Dermis blood vessel endothelial cell (primary cell): ENCODE measurements around the gene SLC12A8. TPM values are rescaled to one million over a fixed set of nuclear protein-coding genes. Genes with fewer than 3 reads are reported as not detected.

Experiments
- DNase-seq: peaks from one replicate; pipeline ENCODE4 v3.0.0; 2010
- total RNA-seq: library from RNA; depleted of rRNA; stranded (reverse); fragments of >200 nt; gene quantifications from 2 replicates; pipeline ENCODE4 v1.2.3, GENCODE V29; 2014

SLC12A8 gene
- total RNA-seq, 1 donor from 2014 or later: 0.34 TPM

DNA sequence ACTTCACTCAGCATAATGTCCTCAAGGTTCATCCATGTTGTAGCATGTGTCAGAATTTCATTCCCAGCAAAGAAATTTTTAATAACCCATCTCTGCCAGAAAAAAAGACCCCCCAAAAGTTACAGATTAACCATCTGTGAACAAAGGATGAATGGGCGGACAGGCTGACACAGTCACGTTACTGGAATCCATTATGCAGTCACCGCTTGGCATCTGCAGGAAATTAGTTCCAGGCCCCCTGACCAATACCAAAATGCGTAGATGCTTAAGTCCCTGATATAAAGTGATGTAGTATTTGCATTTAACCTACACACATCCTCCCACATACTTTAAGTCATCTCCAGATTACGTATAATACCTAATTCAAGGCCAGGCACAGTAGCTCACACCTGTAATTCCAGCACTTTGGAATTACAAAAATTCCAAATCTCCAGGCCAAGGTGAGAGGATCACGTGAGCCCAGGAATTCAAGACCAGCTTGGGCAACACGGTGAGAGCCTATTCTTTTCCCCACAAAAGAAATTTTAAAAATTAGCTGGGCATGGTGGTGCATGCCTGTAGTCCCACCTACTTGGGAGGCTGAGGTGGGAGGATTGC is 1.5 kb upstream of the SLC12A8 start:
- no peak for DNase-seq

- no peak for DNase-seq
These were observed 812 bp upstream of the SLC12A8 start for GRCh38 chr3:125213364-125213755.

DNA sequence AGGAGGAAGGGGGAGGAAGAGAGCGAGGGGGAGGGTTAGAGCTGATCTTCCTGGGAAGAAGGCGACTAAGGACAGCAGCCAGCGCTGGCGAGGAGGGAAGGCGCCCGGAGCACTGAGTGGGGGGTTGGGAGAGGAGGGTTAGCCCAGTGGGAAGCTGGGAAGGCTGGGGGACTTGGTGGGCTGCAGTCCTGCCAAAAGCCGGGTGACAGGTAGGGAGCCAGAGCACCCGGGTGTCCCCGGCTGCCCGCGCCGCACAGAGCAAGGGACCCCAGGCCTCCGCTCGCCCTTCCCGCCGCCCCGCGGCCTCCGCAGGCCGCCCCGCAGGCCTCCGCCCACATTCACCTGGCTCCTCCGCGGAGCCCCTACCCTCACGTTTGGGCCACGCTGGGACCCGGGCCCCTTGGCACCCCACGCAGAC is 448 bp downstream of the SLC12A8 start:
- no peak for DNase-seq

- DNase-seq: no peak
These were observed 941 bp downstream of the SLC12A8 start for GRCh38 chr3:125211523-125212090.

DNA sequence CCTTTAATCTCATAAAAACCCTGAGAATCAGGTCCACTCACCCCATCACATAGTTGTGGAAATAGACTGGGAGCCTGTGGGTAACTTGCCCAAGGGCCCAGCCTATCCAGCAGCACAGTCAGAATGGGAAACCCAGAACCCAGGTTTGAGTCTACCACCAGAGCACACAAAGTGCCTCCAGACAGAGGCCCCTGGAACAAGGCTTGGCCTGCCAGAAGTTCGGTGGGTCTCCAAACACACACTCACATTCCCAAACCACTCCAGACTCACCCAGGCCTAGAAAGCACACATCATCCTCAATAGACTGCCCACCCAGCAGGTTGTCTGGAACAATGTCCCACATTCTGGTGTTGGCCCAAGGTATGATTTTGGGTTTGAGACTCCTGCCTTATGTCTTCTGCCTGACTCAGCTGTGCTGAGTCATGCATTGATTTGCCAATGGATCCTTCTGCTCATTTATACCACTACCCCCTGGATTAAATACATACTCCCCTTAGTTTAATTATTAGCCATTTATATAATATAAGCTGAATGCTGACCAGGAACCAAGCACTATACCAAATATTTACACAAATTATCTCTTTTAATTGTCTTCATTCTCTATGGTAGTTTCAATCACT is 4.5 kb downstream of the SLC12A8 start:
- DNase-seq: no peak

- DNase-seq: no peak
These were observed 5.0 kb downstream of the SLC12A8 start for GRCh38 chr3:125207507-125207906.

DNA sequence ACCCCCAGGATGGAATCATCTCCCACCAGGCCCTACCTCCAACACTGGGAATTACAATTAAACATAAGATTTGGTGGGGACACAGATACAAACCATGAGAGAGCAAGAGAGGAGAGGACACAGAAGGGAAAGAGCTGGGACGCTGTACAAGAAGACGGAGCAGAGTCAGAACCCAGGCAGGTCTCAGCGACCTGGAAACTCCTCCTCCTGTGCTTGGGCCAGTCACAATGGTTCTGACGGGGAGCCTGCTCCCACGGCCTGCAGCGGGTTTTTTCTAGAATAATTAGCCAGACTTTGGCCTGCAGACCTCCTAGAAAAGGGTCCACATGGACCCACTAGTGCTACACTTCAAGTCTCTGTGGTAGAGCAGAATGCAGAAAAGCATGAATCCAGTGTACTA is 5.6 kb downstream of the SLC12A8 start:
- DNase-seq: no peak

DNA sequence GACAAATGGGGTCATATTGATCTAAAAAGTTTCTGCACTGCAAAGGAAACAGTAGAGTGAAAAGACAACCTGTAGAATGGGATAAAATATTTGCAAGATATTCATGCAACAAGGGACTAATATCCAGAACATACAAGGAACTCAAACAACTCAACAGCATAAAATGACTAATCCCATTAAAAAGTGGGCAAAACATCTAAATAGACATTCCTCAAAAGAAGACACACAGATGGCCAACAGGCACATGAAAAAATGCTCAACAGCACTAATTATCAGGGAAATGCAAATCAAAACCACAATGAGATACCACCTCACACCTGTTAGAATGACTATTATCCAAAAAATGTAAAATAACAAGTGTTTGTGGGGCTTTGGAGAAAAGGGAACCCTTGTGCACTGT is 8.8 kb downstream of the SLC12A8 start:
- DNase-seq: no peak

- DNase-seq: no peak
These were observed 10.4 kb downstream of the SLC12A8 start for GRCh38 chr3:125202197-125202596.

- no peak for DNase-seq
These were observed 11.8 kb downstream of the SLC12A8 start for GRCh38 chr3:125200731-125201139.

DNA sequence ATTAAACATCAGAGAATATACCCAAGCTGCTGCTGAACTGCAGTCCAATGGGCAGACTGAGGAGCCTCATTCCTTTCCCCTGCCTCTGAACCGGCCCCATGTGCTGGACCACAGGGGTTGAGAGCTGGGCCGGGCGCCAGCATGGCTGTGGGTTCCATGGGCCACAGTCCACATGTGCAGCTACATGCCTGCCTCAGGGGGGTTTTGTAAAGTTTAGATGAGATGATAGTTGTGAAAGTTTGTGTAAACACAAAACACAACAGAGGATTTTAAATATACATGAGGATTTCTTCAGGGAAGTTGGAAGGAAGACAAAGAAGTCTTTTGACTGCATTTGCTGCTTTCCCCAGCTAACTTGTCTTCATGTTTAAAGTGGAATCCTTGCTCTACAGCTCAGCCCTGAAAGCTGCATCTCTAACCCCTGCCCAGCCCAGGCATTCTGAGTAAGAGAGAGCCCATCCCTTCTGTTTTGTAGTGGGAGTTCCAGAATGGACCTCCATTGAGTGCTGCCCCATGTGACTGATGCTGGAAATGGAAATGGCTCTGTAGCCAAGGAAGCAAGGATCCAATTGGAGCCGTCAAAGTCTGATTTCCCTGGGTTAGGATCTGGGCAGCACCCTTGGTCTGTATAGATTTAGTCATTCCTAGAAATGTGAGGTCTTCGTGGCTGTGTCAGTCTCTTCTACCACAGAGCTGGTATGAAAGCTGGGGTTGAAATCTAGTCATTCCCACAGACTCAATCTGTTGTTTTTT is 17.5 kb downstream of the SLC12A8 start:
- DNase-seq: no peak

DNA sequence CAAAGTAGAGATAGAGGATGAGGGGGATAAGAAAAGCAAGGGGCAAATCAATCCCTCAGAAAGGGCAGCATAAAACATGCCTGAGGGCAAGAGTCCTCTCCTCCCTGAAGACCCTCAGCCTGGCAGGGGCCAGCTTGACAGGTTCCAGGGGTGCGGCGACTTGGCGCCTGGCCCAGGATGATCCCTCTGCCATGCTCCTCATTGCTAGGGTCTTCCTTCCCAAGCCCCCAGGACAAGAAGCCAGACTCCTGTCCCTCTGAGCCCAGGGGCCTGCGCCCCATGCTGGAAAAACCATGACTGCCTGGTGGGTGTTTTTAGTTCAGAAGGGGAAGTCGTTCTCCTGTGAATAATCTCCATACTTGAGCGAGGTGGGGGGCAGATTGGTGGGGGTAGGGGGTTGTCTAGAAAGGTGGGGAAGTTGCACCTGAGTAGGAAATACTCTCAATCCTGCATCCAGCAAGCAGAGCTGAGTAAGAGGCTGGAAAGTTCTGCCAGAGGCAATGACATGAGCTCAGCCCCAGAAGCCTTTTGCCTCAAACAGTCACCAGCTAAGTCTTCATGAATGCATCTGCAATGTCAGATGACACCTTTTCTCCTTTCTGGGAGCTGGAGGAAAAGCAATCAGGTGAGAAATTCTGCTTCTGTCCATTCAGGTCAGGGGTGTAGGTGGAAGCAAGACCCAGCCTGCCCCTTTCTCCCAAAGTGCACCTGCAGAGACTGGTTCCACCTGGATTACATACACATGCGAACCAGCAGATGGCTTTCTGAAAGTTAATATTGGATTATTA is 18.3 kb downstream of the SLC12A8 start:
- no peak for DNase-seq

DNA sequence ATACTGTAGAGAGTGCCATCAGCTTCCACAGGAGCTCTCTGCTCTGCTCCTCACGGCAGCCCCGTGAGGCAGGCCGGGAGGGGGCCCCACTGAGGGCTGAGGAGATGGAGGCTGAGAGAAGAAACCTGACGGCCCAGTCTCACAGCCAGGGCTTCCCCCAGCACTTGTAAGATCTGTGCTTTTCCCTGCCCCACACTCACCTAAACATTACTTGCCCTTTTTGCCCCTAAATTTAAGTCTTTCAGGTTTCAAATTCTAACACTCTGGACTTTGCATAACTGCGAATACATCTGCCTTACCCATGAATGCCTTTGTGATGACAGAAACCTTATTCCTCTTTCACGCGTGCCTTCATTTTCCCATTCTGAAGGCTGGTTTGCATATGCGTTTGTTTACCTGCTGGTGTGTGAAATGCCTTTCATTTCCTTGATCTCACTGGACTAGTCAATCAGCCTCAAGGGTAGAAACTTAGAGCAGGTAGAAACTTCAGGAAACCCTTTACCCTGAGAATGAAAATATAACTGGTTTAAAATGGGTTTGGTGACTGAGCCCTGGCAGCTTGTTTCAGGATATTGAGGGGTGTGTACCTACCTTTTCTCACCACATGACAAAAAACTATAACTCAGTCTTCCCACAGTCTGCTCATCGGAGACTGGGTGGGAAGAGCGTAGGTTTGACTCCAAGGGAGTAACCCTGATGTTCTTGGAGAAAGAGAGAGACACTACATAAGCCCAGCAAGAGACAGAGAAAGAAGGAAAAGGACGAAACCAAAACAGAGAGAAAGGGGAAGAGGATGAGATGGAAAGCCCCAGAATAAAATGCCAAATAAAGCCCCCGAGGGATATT is 20.1 kb downstream of the SLC12A8 start:
- DNase-seq: peak; percentile 11

DNA sequence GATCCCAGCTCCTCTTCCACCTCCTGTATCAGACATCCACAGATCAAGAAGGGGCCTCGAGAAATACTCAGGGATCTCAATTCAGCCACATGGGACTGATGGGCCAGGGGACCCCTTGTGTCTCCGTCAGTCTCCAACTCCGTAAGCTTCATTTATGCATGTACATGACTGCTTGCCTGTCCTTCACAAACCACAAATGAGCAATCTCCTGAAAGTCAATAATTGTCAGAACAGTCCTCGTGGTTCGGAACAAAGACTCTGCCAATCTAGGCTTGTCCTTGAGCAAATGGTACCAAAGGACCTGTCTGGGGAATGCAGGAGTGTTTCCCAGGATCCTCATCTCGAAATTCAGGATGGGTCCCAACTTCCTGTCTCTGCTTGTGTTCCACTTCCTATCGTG is 20.8 kb downstream of the SLC12A8 start:
- no peak for DNase-seq

GRCh38 chr3:125191256-125191655 is 21.3 kb downstream of the SLC12A8 start:
- DNase-seq: no peak

- DNase-seq: no peak
These were observed 21.8 kb downstream of the SLC12A8 start for GRCh38 chr3:125190786-125191185.

DNA sequence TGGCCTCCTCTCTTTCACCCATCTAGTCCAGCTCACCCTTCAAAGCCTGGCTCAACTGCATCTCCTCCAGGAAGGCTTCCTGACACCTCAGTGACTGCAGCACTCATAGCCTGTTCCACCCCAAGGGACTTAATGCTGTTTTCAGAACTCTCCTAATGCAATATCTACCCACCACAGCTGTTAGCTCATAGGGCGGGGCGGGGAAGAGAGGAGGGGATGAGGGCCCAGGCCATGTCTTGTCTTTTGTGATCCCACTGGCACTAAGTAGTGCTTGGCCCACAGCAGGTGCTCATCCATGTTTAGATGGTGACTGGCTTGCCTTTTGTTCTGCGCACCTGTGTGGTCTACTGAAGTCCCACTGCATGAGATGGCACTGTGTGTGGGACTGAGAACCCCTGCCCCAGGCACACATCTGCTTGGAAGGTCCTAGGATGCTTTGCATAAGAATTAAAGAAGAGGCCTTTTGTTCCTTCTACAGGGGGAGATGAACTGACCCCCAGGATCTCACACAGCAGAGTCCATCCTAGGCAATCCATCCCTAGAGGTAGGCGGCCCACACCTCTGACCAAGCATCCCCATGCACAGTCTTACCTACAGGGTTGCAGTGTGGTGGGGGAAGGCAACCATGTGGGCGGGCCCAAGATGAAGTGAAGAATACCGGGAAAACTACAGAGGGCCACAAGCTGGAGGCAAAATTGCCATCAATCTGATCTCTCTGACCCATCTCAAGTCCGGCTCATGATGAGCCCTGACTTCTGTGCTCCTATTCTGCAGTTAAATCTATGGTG is 23.0 kb downstream of the SLC12A8 start:
- no peak for DNase-seq

DNA sequence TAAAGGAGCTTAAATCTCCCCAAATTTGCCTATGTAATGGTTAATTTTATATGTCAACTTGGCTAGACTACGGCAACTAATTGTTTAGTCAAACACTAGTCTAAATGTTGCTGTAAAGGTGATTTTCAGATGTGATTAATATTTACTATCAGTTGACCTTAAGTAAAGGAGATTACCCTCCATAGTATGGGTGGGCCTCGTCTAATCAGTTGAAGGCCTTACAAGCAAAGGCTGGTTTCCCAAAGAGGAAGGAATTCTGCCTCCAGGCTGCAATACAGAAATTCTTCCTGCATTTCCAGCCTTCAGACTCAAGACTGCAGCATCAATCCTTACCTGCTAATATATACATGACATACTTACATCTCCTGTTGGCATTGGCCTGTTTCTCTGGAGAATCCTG is 23.6 kb downstream of the SLC12A8 start:
- no peak for DNase-seq

GRCh38 chr3:125187599-125187910 is 25.0 kb downstream of the SLC12A8 start:
- no peak for DNase-seq

DNA sequence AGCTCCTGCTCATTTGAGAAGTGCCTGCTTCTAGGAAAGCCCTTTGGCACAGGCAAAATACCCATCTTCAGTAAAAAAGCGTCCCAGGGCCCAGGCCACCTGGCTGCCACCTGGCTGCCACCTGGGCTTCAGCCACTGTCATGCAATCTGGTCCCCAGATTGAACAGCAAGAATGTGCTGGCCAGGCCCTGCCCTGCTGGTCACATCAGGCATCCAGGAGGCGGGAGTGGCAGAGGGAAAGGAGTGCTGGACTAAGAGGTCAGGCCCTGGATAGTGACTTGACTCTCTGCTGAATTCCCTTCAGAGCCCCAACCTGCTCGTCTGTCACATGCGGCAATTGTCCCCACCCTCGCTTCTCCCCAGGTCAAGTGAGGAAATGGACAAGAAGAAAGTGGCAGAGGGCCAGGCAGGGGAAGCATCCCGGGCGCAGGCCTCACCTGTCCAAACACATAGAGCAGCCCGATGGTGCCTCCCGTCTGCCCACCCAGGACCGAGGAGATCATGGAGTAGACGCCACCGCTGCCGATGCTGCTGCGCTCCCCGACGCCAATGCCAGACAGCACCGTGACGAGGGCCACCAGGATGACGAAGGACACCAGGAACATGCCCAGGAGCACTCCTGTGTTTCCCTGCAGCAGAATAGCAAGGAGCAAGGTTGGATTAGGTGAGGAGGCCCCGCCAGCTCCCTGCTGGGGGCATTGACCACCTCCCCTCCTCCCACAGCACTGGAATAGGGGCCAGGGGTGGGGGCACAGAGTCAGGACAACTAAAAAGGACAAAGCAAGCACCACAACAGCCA is 25.5 kb downstream of the SLC12A8 start:
- no peak for DNase-seq
